GM19463 (cell line): ENCODE results near the gene CDYL.

Source experiments
- ATAC-seq: cut with Tn5 transposase; IDR thresholded peaks from one replicate; pipeline ENCODE4 v1.9.1; 2021; ENCODE audit warnings: mild to moderate bottlenecking, moderate library complexity; ENCODE audit not compliant: unreplicated experiment

The CDYL gene

DNA sequence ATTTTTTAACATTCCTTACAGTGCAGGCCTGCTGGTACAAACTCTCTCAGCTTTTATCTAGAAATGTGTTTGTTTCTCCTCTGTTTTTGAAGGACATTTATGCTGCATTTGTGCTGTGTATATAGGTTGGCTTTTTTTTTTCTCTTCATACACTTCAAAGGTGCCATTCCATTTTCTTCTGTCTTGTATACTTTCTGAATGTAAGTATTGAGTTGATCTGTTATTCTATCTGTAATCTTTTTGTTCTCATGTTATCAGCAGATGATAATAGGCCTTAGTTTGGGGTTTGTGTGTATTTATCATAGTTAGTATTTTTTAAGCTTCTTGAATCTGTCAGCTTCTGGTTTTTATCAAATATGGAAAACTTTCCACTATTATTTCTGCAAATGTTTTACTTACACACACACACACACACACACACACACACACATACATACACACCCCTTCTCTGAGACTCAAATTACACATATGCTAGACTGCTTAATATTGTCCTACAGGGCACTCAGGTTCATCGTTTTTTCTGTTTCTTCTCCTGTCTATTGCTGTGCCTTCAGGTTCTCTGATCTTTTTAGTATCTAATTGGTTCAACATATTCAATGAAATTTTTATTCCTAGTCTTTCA is 153.0 kb downstream of the CDYL start:
- no peak for ATAC-seq

GRCh38 chr6:4930025-4930691 is 154.0 kb downstream of the CDYL start:
- no peak for ATAC-seq

GRCh38 chr6:4931530-4932227 is 155.5 kb downstream of the CDYL start:
- no peak for ATAC-seq

DNA sequence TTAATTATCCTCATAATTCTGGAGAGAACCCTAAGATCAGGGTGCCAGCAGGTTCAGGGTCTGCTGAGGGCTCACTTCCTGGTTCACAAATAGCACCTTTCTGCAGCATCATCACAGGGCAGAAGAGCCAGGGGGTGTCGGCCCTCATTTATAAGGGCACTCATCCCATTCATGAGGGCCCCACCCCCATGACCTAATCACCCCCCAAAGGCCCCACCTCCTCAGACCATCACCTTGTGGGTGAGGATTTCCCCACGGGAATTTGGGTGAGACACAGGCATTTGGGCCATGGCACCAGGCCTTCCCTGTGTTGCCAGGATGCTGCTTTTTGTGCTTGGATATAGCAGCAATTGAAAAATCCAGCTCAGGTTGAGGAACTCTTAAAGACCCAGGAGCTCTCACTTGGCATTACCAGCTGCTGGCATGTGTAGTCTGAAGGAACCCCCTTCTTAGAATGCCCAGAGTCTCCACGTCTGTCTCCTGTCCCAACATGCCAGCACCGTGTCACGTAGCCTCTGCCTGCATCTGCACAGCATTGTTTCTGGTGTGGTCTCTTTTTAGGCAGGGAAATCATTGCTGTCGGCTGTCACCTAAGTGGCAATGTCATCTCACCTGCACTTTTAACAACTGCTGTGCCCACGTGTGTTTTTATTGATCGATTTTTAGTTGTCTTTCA is 156.2 kb downstream of the CDYL start:
- ATAC-seq = no peak

DNA sequence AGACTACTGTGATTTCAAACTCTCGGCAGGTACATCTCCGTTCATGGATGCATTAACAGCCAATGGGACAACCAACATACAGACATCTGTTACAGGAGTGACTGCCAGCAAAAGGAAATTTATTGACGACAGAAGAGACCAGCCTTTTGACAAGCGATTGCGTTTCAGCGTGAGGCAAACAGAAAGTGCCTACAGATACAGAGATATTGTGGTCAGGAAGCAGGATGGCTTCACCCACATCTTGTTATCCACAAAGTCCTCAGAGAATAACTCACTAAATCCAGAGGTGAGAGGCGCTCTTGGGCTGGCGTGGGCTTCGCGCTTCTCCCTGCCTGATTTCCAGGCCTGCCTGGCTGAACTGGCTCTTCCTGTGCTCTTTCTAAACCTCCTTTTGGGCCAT is 159.3 kb downstream of the CDYL start:
- peak; percentile 70 for ATAC-seq

DNA sequence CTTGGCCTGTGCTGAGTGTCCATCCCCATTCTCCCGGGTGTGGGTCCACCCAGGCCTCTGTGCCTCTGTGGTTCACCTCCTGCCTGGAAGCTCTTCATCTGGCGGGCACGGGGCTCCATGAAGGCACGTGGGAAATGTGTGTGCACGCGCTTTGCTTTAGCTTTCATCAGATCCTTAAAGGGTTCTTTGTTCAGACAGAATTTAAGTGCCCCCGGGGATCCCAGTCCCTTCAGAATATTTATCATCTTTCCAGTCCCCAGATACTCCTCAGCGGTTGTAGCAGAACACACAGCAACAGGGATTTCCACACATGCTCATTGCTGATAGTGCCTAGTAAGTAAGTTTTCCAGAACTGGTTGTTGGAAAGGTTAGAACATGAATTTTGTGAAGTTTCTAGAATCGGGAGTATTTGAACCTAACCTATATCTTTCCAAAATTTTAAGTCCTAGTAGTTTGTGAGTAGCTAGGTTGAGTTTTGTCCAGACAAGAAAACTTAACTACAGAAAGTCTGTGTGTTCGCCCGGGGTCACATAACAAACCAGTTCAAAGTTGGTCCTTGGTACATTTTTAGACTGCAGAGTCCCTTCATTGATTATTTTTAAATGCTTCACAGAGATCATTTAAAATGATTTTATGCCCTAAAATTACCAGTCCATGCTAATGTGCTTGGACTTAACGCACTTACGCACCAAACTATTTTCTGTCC is 159.9 kb downstream of the CDYL start:
- no peak for ATAC-seq

DNA sequence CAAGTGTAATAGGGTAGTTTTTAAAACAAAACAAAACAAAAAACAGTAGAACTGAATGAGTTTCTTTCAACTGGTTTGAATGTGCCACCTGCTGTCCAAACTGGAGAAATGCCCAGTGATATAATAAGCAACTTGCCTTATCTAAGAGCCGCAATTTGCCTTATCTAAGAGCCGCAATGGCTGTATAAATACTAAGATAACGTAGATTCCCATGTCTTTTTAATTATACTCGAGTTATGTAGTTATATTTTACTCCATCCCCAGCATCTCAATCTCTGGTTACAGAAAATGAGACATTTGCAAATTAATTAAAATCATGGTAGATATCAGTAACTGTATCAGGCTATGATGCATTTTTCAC is 160.5 kb downstream of the CDYL start:
- no peak for ATAC-seq

DNA sequence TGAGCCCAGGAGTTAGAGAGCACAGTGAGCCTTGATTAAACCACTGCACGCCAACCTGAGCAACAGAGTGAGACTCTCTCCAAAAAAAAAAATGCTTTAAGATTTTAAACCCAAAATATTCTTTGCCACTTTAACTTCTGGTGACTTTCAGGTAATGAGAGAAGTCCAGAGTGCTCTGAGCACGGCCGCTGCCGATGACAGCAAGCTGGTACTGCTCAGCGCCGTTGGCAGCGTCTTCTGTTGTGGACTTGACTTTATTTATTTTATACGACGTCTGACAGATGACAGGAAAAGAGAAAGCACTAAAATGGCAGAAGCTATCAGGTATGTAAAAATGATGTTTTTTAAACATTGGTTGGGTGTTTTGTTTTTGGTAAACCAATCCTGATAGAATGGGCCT is 161.2 kb downstream of the CDYL start:
- no peak for ATAC-seq

- no peak for ATAC-seq
These were observed 163.0 kb downstream of the CDYL start for GRCh38 chr6:4939241-4939640.

- ATAC-seq = no peak
These were observed 164.2 kb downstream of the CDYL start for GRCh38 chr6:4940416-4940815.

GRCh38 chr6:4941782-4942672 is 165.8 kb downstream of the CDYL start:
- ATAC-seq = peak; percentile 87

DNA sequence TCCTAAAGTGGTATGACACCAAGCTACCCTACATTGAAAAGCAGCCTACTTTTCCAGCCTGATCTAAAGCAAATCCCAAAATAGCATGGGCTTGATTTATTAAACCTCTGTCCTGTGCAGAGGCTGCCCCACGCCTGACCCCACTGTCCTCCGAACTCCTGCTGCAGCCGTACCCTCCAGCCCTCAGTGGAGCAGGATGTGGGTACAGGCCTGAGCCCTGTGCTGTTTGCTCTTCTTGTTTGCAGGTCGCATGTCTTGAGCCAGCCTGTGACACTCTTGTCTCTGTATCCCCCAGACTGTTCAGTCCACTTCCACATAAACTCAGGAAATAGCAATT is 166.4 kb downstream of the CDYL start:
- ATAC-seq = no peak

DNA sequence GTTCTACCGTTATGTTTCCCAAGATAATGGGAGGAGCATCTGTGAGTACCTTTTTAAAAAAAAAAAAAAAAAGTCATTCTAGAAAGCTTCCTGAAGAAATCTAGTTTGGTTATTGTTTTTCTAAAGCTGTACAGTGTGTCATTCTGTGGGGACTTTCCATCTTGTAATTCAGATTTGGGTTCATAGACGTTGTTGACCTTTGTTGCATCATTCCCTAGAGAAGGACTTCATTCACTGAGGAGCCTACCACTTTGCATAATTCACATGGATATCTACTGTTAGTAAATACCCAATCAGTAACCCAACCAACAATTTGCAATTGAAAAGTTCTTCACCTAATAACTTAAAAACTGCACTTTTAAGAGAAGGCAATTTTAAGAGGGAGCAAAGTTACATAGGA is 167.5 kb downstream of the CDYL start:
- no peak for ATAC-seq

- no peak for ATAC-seq
These were observed 168.1 kb downstream of the CDYL start for GRCh38 chr6:4944325-4944724.

DNA sequence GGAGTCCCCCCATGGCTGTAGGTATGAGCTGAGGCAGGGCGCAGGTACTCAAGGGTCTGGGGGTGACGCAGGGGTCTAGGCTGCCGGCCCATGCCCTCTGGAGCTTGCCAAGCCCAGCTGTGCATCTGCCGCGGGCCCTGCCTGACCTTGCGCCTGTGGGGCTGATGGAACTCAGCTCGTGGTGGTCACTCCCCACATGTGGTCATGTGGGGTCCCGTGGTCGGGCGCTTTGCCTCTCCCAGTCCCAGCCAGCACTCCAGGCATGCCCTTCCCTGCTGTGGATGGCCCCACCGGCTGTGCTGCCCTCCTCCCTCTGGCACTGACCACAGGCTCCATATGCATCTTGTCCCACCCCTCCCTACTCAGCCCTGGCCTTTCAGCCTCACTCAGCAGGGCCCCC is 170.3 kb downstream of the CDYL start:
- ATAC-seq = no peak

DNA sequence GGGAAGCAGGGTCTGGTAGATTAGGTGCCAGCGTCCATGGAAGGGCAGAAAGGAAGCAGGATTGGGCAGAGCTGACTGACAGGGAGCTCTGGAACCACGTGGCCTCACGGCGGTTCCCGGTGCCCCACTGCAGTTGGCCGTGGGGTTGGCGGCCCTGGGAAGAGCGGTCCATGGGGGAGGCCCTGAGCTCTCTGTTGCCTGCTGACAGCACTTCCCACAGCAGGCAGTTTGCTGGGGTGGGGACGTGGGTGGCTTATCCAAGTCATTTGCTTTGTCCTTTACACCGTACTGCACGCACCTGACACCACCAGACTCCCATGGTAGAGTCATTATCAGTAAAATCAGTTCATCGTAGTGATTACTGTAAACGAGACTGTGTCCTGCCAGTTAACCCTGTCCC is 171.5 kb downstream of the CDYL start:
- no peak for ATAC-seq

GRCh38 chr6:4948781-4949450 is 172.7 kb downstream of the CDYL start:
- no peak for ATAC-seq

- no peak for ATAC-seq
These were observed 173.9 kb downstream of the CDYL start for GRCh38 chr6:4950076-4950475.

DNA sequence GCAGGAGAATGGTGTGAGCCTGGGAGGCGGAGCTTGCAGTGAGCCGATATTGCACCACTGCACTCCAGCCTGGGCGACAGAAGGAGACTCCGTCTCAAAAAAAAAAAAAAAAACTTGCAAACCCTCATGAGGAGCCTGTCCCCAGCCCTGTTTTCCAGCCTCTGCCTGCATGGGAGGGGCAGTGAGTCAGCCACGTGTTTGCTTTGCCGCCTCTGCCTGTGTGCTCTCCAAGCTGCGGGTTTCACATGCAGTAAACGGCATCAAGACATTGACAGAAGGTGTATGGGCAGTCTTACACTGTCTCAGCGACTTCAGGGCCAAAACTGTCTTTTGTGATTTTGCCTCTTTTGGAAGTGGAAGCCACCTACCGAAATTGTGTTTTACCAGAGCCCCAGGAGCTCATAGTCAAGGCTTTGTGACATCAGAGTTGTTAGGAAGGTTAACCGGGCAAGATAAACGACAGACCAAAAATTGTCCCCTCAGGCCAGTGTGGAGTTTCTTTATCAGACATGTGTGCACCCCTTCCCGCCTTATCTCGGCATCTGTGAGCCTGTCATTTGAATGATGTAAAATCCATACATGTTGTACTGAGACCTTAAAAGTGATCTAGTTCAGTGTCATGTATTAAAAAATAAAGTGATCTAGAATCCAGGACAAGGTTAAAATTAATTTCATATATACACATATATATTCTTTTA is 174.8 kb downstream of the CDYL start:
- ATAC-seq = no peak
